ENCODE results near the gene CYP2U1. TPM values are rescaled to one million over a fixed set of nuclear protein-coding genes. Genes with fewer than 3 reads are reported as not detected.

The CYP2U1 gene
- total and polyA plus RNA-seq, 2 experiments from 2014 or later = 3.2 to 9.9 TPM

GRCh38 chr4:107991945-107992630, 60.7 kb downstream of the CYP2U1 start:
- no peak overlapping the region for H3K4me2 ChIP-seq
- Mint-ChIP-seq H3K36me3 (ENCODE audit: low read depth) (peaks cover 10% of the 10 kb centered on the region), H3K27ac (no peak overlapping the region), H3K9me3 (no peaks in the 10 kb centered on the region), H3K27me3 (ENCODE audit: insufficient read depth, low read depth, poor library complexity) (no peaks in the 10 kb centered on the region), H3K4me1 (peaks cover 42% of the 10 kb centered on the region), H3K4me3 (no peak overlapping the region)
- peaks cover 67% of the 10 kb centered on the region for H3K79me2 ChIP-seq (replicated peaks; ENCODE audit: insufficient read depth)
- no peaks in the 10 kb centered on the region for H3F3A ChIP-seq (replicated peaks; ENCODE audit: low read depth)
- no peak overlapping the region for H3K27ac ChIP-seq (ENCODE audit: low read depth)
- peaks cover 5% of the 10 kb centered on the region for H3K27me3 ChIP-seq (ENCODE audit: insufficient read depth)
- H4K20me1 ChIP-seq (replicated peaks; ENCODE audit: insufficient read depth) = peaks cover 31% of the 10 kb centered on the region
- H2AFZ ChIP-seq = no peak overlapping the region
- TF ChIP-seq ZNF462 (CRISPR knock-in tag; IDR thresholded peaks at IDR 0.05) (no peak), ZNF114 (CRISPR knock-in tag; IDR thresholded peaks at IDR 0.05) (no peak), STAT1 (IDR thresholded peaks at IDR 0.05; ENCODE audit: unreplicated experiment) (no peak)
- no peaks in the 10 kb centered on the region; the same call in 1 of the 2 replicates for H3K9me2 ChIP-seq (ENCODE audit: insufficient read depth)
- ATAC-seq (no peak), DNase-seq (ENCODE audit: low spot score) (no peak)
- no peaks in the 10 kb centered on the region for H3K36me3 ChIP-seq (ENCODE audit: insufficient read depth)
- H3K4me3 ChIP-seq = no peak overlapping the region
- peaks cover 27% of the 10 kb centered on the region for H3K4me1 ChIP-seq (ENCODE audit: insufficient read depth)

DNA sequence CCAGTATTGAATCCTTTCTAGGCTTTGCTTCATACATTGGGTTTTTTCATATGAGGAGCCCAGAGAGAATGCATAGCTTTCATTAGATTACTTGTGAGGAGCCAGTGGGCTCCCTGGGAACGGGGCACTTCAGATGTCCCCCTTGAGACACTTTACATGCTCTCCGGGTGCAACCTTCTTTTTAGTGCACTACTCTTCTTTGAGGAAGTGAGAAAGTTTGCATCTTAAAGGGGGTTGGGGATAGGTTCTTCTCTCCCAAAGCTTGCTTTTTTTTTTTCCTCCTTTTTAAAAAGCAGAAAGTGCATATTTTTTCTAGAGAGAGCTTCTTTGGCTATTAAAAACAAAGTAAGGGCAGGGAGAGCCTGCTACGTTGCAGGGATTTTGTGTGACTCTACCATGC, 62.6 kb downstream of the CYP2U1 start:
- H3K79me2 ChIP-seq (replicated peaks; ENCODE audit: insufficient read depth) = peaks cover 77% of the 10 kb centered on the region
- no peak overlapping the region for H3K27ac ChIP-seq (ENCODE audit: low read depth)
- Mint-ChIP-seq H3K36me3 (ENCODE audit: low read depth) (peaks cover 21% of the 10 kb centered on the region), H3K9me3 (no peaks in the 10 kb centered on the region), H3K27me3 (ENCODE audit: insufficient read depth, low read depth, poor library complexity) (no peaks in the 10 kb centered on the region), H3K27ac (no peak overlapping the region), H3K4me1 (peaks cover 33% of the 10 kb centered on the region), H3K4me3 (no peak overlapping the region; the same call in 2 of the 3 replicates)
- no peaks in the 10 kb centered on the region for H3K9me2 ChIP-seq (ENCODE audit: insufficient read depth)
- no peaks in the 10 kb centered on the region for H3F3A ChIP-seq (replicated peaks; ENCODE audit: low read depth)
- no peak overlapping the region for H2AFZ ChIP-seq
- ATAC-seq (no peak), DNase-seq (ENCODE audit: low spot score) (no peak)
- H3K36me3 ChIP-seq (ENCODE audit: insufficient read depth) = no peaks in the 10 kb centered on the region
- peaks cover 31% of the 10 kb centered on the region for H4K20me1 ChIP-seq (replicated peaks; ENCODE audit: insufficient read depth)
- peaks cover 22% of the 10 kb centered on the region for H3K4me1 ChIP-seq (ENCODE audit: insufficient read depth)
- peak overlapping the region; percentile 44 for H3K4me2 ChIP-seq
- TF ChIP-seq NANOG (IDR thresholded peaks at IDR 0.05; ENCODE audit: borderline replicate concordance) (no peak), ZNF331 (CRISPR knock-in tag; IDR thresholded peaks at IDR 0.05; ENCODE audit: low read depth) (no peak), EZH2phosphoT487 (IDR thresholded peaks at IDR 0.05; ENCODE audit: unreplicated experiment) (no peak), POLR2AphosphoS5 (IDR thresholded peaks at IDR 0.05; ENCODE audit: low read depth) (no peak)
- peaks cover 2% of the 10 kb centered on the region for H3K27me3 ChIP-seq (ENCODE audit: insufficient read depth)
- H3K4me3 ChIP-seq = no peak overlapping the region
